ENCODE results near the gene CFP.

CFP gene

GRCh38 chrX:47573341-47574075 lies 56.2 kb downstream of the CFP start:
- DNase-seq, result no peak
